ENCODE measurements around the gene MYLK4.

MYLK4 gene

DNA sequence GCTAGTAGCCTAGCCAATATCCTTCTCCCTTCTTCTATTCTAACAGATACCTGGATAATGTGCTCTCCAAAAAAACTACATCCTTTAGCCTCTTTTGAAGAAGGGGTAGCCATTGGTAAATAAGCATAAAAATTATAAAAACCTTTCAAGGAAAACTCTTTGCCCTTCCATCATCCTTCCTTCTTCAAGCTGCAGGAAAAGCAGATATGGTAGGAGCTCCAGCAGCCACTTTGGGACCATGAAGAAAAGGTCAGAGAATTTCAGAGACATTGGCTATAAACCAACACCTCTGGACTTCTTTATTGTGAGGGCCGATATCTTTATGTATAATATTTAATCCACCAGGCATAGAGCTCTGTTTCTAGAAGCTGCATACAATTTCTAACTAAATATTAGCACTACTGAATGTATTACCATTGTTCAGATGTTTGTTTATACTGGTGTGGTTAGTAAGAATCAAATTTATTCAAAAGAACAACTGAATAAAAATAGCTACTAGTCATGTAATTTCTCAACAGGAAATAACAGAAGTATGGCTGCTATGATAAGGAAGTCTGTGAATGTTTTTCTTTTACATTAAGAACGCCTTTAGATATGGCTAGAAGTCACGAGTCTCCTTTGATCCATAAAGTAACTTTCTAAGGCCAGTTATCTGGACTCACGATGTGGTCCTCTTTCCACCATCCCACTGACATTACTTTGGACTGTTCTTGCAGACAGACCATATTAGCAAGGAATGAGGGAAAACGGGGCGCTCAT, 32.2 kb downstream of the MYLK4 start:
- TF ChIP-seq, protein P1, sequence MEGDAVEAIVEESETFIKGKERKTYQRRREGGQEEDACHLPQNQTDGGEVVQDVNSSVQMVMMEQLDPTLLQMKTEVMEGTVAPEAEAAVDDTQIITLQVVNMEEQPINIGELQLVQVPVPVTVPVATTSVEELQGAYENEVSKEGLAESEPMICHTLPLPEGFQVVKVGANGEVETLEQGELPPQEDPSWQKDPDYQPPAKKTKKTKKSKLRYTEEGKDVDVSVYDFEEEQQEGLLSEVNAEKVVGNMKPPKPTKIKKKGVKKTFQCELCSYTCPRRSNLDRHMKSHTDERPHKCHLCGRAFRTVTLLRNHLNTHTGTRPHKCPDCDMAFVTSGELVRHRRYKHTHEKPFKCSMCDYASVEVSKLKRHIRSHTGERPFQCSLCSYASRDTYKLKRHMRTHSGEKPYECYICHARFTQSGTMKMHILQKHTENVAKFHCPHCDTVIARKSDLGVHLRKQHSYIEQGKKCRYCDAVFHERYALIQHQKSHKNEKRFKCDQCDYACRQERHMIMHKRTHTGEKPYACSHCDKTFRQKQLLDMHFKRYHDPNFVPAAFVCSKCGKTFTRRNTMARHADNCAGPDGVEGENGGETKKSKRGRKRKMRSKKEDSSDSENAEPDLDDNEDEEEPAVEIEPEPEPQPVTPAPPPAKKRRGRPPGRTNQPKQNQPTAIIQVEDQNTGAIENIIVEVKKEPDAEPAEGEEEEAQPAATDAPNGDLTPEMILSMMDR (IDR thresholded peaks at IDR 0.05; ENCODE audit: insufficient read depth, low read depth, low read length, missing control alignments): no peak

DNA sequence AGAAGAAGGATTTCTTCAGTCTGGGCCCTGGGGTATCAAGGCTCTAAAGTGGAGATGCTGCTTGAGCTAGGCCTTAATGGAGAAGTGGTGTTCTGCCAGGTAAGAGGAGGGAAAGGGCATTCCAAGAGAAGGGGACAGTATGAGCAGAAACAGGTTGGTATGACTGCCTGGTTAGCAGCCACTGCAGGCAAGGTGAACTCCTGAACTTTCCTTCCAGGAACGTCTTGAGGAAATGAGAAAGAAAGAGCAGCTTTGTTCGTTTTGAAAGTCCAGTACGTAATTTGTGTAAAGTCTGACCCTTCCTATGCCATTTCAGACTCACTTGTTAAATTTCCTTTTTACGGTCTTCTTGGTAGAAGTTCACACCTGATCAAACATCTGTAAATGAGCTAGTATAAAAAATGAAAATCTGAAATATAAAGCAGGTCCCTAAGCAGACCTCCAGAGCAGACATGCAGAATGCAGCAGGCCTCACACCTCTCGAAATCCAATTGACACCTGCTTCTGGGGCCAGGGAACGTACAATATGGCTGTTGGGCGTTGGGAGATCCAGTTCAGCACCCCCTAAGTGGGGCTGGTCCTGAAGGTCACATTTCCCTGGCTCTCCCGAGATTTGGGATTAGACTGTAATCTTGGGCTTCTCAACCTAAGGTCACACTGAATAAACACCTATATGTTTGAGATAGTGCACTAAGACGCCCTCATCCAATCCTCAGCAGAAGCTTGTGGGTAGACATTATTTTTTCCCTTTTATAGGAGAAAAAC, 33.6 kb downstream of the MYLK4 start:
- H3K4me3 ChIP-seq (ENCODE audit: low read depth, low read length): no peak overlapping the region
- no peak for DNase-seq (ENCODE audit: low read depth)
- TF ChIP-seq, protein P1 (IDR thresholded peaks at IDR 0.05; ENCODE audit: insufficient read depth, low read depth, low read length, missing control alignments): no peak

More for the DNA sequence above, 32.2 kb downstream of the MYLK4 start:
- H3K4me3 ChIP-seq (ENCODE audit: low read depth, low read length): no peak overlapping the region
- no peak for DNase-seq (ENCODE audit: low read depth)

DNA sequence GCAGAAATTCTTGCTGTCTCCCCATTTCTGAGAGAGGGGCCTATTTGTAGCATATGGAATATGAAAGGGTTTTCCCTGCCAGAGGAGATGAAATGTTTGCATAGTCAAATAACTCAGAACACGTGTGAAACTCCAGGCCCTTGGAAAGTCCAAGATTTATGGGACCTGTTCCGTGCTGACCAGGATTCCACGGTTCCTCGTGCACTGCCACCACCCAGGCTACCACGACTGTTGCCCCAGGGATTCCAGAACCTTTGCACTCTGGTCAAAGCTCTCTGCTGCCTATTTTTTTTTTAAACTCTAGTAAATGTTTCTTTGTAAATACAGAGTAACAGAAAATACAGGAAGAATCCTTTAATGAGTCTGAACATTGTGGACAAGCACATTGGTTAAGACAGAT, 35.0 kb downstream of the MYLK4 start:
- no peak overlapping the region for H3K4me3 ChIP-seq (ENCODE audit: low read depth, low read length)
- DNase-seq (ENCODE audit: low read depth): no peak
- TF ChIP-seq, protein P1 (IDR thresholded peaks at IDR 0.05; ENCODE audit: insufficient read depth, low read depth, low read length, missing control alignments): no peak

DNA sequence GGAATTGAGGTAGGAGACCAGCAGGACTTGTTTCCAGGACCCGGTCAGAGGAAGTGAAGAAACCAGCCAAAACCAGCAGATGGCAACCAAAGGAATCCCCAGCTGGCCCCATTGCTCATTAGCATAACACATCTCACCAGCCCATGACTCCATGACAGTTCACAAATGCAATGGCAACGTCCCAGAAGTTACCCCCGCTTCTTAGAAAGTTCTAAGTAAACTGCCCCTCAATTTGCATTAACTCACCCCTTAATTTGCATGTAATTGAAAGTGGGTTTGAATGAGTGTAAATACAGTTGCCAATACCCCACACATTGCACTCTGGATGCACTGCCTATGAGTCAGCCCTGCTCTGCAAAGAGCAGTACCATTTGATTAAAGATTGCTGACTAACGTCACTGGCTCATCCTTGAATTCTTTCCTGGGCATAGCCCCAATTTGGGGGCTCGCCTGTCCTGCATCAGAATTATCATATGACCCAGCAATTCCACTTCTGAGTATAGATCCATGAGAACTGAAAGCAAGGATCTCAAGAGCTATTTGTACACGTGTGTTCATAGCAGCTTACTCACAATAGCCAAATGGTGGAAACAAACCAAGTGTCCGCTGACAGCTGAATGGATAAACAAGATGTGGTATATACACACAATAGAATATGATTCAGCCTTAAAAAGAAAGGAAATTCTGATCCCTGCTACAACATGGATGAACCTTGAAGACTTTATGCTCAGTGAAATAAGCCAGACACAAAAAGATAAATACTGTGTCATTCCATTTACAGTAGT, 36.4 kb downstream of the MYLK4 start:
- no peak overlapping the region for H3K4me3 ChIP-seq (ENCODE audit: low read depth, low read length)
- DNase-seq (ENCODE audit: low read depth): no peak
- TF ChIP-seq, protein P1 (IDR thresholded peaks at IDR 0.05; ENCODE audit: insufficient read depth, low read depth, low read length, missing control alignments): no peak

DNA sequence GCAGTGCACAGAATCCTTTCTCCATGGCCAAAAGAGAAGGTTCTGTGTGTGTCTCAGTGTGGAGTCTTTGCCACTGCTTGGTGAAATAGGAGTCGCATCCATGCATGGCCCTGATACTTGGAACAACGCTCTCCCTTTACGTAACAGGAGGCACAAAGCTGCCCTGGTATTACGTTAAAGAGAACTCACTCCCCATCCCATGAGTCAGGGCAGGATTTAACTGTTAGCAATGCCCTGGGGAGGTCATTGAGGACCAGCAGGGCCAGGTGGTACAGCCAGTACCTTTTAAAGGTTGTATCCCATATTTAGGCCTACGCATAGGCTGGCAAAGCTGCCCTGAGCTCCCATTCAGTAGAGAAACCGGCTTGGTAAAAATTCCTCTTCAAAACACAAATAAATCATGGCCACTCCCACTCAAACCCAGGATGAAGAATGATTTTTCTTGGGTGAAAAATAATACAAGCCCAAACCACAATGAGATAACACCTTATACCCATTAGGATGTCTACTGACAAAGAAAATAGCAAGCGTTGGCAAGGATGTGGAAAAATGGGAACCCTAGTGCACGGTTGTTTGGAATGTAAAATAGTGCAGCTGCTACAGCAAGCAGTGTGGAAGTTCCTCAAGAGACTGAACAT, 37.1 kb downstream of the MYLK4 start:
- TF ChIP-seq, protein P1 (IDR thresholded peaks at IDR 0.05; ENCODE audit: insufficient read depth, low read depth, low read length, missing control alignments): no peak
- DNase-seq (ENCODE audit: low read depth): no peak
- H3K4me3 ChIP-seq (ENCODE audit: low read depth, low read length): no peak overlapping the region

DNA sequence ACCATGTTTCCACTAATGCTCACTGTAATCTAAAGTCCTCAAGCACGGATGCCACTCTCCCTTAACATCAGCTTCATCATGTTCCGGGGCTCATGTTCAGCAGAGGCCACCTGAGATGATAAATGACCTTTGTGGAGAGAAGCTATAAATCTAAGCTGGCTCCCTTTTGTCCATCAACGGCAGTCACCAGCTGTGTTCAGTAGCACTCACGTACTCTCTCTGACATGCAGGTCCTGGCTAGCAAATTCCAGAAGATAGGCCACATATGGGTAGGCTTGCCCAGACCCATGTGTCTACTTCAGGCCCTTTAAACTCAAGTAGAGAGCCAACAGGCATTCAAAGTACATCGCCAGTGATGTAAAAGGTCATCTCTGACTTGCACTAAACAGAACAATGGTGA, 38.6 kb downstream of the MYLK4 start:
- H3K4me3 ChIP-seq (ENCODE audit: low read depth, low read length): no peak overlapping the region
- TF ChIP-seq, protein P1 (IDR thresholded peaks at IDR 0.05; ENCODE audit: insufficient read depth, low read depth, low read length, missing control alignments): no peak
- no peak for DNase-seq (ENCODE audit: low read depth)
